GM21717 (cell line): Measurements from ENCODE around the gene CPED1.
"Not testable (repeated sequence)": the region's sequence is repeated elsewhere in the genome, so short reads cannot be mapped to it uniquely, and the experiment has no call there.

Source experiments
- ATAC-seq: cut with Tn5 transposase; IDR thresholded peaks from one replicate; pipeline ENCODE4 v1.9.1; 2021; ENCODE audit warnings: mild to moderate bottlenecking, moderate library complexity; ENCODE audit not compliant: unreplicated experiment

CPED1 gene

GRCh38 chr7:121037329-121037728 lies 48.8 kb downstream of the CPED1 start:
- not testable (repeated sequence) for ATAC-seq

- ATAC-seq = no peak
Measured at GRCh38 chr7:121037957-121038716, 49.6 kb downstream of the CPED1 start.

- no peak for ATAC-seq
Measured at GRCh38 chr7:121038717-121039509, 50.4 kb downstream of the CPED1 start.

GRCh38 chr7:121039510-121039822 lies 51.0 kb downstream of the CPED1 start:
- no peak for ATAC-seq

- no peak for ATAC-seq
Measured at GRCh38 chr7:121039994-121040393, 51.5 kb downstream of the CPED1 start.

- ATAC-seq = no peak
Measured at GRCh38 chr7:121041516-121042148, 53.1 kb downstream of the CPED1 start.

GRCh38 chr7:121042195-121042594 lies 53.7 kb downstream of the CPED1 start:
- no peak for ATAC-seq

GRCh38 chr7:121042899-121043298 lies 54.4 kb downstream of the CPED1 start:
- no peak for ATAC-seq

- no peak for ATAC-seq
Measured at GRCh38 chr7:121043314-121044234, 55.1 kb downstream of the CPED1 start.

GRCh38 chr7:121045090-121045489 lies 56.6 kb downstream of the CPED1 start:
- no peak for ATAC-seq

GRCh38 chr7:121046009-121046408 lies 57.5 kb downstream of the CPED1 start:
- ATAC-seq = no peak

GRCh38 chr7:121046893-121047468 lies 58.5 kb downstream of the CPED1 start:
- ATAC-seq = no peak

GRCh38 chr7:121048195-121048594 lies 59.7 kb downstream of the CPED1 start:
- ATAC-seq = no peak

GRCh38 chr7:121049028-121049791 lies 60.7 kb downstream of the CPED1 start:
- no peak for ATAC-seq

- no peak for ATAC-seq
Measured at GRCh38 chr7:121049897-121050296, 61.4 kb downstream of the CPED1 start.

GRCh38 chr7:121053219-121053618 lies 64.7 kb downstream of the CPED1 start:
- no peak for ATAC-seq

GRCh38 chr7:121054925-121055324 lies 66.4 kb downstream of the CPED1 start:
- no peak for ATAC-seq

- ATAC-seq = no peak
Measured at GRCh38 chr7:121057878-121058277, 69.4 kb downstream of the CPED1 start.

GRCh38 chr7:121058975-121059374 lies 70.5 kb downstream of the CPED1 start:
- ATAC-seq = no peak
